Measurements from ENCODE around the gene VPS4A.

- TF ChIP-seq, protein P1, sequence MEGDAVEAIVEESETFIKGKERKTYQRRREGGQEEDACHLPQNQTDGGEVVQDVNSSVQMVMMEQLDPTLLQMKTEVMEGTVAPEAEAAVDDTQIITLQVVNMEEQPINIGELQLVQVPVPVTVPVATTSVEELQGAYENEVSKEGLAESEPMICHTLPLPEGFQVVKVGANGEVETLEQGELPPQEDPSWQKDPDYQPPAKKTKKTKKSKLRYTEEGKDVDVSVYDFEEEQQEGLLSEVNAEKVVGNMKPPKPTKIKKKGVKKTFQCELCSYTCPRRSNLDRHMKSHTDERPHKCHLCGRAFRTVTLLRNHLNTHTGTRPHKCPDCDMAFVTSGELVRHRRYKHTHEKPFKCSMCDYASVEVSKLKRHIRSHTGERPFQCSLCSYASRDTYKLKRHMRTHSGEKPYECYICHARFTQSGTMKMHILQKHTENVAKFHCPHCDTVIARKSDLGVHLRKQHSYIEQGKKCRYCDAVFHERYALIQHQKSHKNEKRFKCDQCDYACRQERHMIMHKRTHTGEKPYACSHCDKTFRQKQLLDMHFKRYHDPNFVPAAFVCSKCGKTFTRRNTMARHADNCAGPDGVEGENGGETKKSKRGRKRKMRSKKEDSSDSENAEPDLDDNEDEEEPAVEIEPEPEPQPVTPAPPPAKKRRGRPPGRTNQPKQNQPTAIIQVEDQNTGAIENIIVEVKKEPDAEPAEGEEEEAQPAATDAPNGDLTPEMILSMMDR (IDR thresholded peaks at IDR 0.05 in 2 of 3, conservative IDR thresholded peaks at IDR 0.05 in 1 of 3; ENCODE audit: control insufficient read depth in 2 of 3, extremely low read depth in 1 of 3, insufficient read depth in 1 of 3, low read depth in 3 of 3, low read length in 3 of 3) = no peak
- TF ChIP-seq EZH2 (IDR thresholded peaks at IDR 0.05; ENCODE audit: borderline replicate concordance, control insufficient read depth, low read depth, low read length) (no peak), POLR2A (IDR thresholded peaks at IDR 0.05; ENCODE audit: low read depth, low read length) (no peak), ESRRA (IDR thresholded peaks at IDR 0.05; ENCODE audit: low read length) (no peak), POLR2AphosphoS5 (IDR thresholded peaks at IDR 0.05; ENCODE audit: low read length) (no peak), RAD21 (IDR thresholded peaks at IDR 0.05; ENCODE audit: insufficient read depth, low read depth, low read length) (no peak), IRF3 (IDR thresholded peaks at IDR 0.05) (no peak), PAX5 (IDR thresholded peaks at IDR 0.05; ENCODE audit: borderline replicate concordance, low read depth, low read length) (no peak)
Measured at GRCh38 chr16:69285240-69285639, 25.9 kb upstream of the VPS4A start.

Data from GM12878 (cell line).